ENCODE data around the gene ADRA2A.

Gene ADRA2A

GRCh38 chr10:111083222-111084095, 6.6 kb downstream of the ADRA2A start:
- no peak for DNase-seq (ENCODE audit: low spot score)

- DNase-seq (ENCODE audit: low spot score), result no peak
Observed at GRCh38 chr10:111084366-111085255, 7.8 kb downstream of the ADRA2A start.

- DNase-seq (ENCODE audit: low spot score), result no peak
Observed at GRCh38 chr10:111085690-111086353, 9.0 kb downstream of the ADRA2A start.

GRCh38 chr10:111086574-111086973, 9.7 kb downstream of the ADRA2A start:
- no peak for DNase-seq (ENCODE audit: low spot score)

GRCh38 chr10:111087331-111087756, 10.5 kb downstream of the ADRA2A start:
- no peak for DNase-seq (ENCODE audit: low spot score)

GRCh38 chr10:111087968-111088505, 11.2 kb downstream of the ADRA2A start:
- no peak for DNase-seq (ENCODE audit: low spot score)

GRCh38 chr10:111089293-111089692, 12.5 kb downstream of the ADRA2A start:
- no peak for DNase-seq (ENCODE audit: low spot score)

GRCh38 chr10:111091833-111092232, 15.0 kb downstream of the ADRA2A start:
- no peak for DNase-seq (ENCODE audit: low spot score)

- DNase-seq (ENCODE audit: low spot score), result no peak
Observed at GRCh38 chr10:111093741-111094380, 17.0 kb downstream of the ADRA2A start.

- no peak for DNase-seq (ENCODE audit: low spot score)
Observed at GRCh38 chr10:111098679-111099437, 22.0 kb downstream of the ADRA2A start.

- DNase-seq (ENCODE audit: low spot score), result no peak
Observed at GRCh38 chr10:111100198-111100597, 23.4 kb downstream of the ADRA2A start.

GRCh38 chr10:111101796-111102195, 25.0 kb downstream of the ADRA2A start:
- DNase-seq (ENCODE audit: low spot score), result no peak

GRCh38 chr10:111102359-111102837, 25.6 kb downstream of the ADRA2A start:
- DNase-seq (ENCODE audit: low spot score), result no peak

- DNase-seq (ENCODE audit: low spot score), result no peak
Observed at GRCh38 chr10:111103196-111103840, 26.5 kb downstream of the ADRA2A start.

GRCh38 chr10:111104811-111105210, 28.0 kb downstream of the ADRA2A start:
- DNase-seq (ENCODE audit: low spot score), result no peak

- no peak for DNase-seq (ENCODE audit: low spot score)
Observed at GRCh38 chr10:111106081-111106480, 29.3 kb downstream of the ADRA2A start.

- DNase-seq (ENCODE audit: low spot score), result no peak
Observed at GRCh38 chr10:111107023-111107422, 30.2 kb downstream of the ADRA2A start.

GRCh38 chr10:111107846-111108245, 31.0 kb downstream of the ADRA2A start:
- no peak for DNase-seq (ENCODE audit: low spot score)

GRCh38 chr10:111108441-111108840, 31.6 kb downstream of the ADRA2A start:
- DNase-seq (ENCODE audit: low spot score), result no peak

Data from hematopoietic multipotent progenitor cell treated with erythropoietin and hydrocortisone succinate and interleukin-3 and kit ligand, for 15 days (in vitro differentiated cells).